IPS-18a (cell line): Measurements from ENCODE around the gene NR4A2.

Experiments used
- H3K27ac ChIP-seq: one replicate; pipeline ENCODE4 v1.5.1; 2013; ENCODE audit warnings: low read length
- H3K27me3 ChIP-seq: one replicate; pipeline ENCODE4 v1.6.1; 2013; ENCODE audit warnings: mild to moderate bottlenecking, low read length; ENCODE audit not compliant: control insufficient read depth, insufficient read depth
- H3K36me3 ChIP-seq: one replicate; pipeline ENCODE4 v1.6.1; 2013; ENCODE audit warnings: low read depth, low read length; ENCODE audit not compliant: control insufficient read depth
- H3K4me1 ChIP-seq: one replicate; pipeline ENCODE4 v1.6.1; 2013; ENCODE audit warnings: low read depth, low read length; ENCODE audit not compliant: control insufficient read depth
- H3K4me3 ChIP-seq: one replicate; pipeline ENCODE4 v1.5.1; 2013; ENCODE audit warnings: low read length
- H3K9ac ChIP-seq: one replicate; pipeline ENCODE4 v1.6.1; 2013; ENCODE audit warnings: mild to moderate bottlenecking, low read length, moderate library complexity
- H3K9me3 ChIP-seq: one replicate; pipeline ENCODE4 v1.6.1; 2013; ENCODE audit warnings: low read depth, low read length; ENCODE audit not compliant: control insufficient read depth

Gene NR4A2

GRCh38 chr2:156327835-156328695 is 4.5 kb downstream of the NR4A2 start:
- no peaks in the 10 kb centered on the region for H3K36me3 ChIP-seq
- no peak overlapping the region for H3K9ac ChIP-seq
- no peak overlapping the region for H3K27ac ChIP-seq
- H3K27me3 ChIP-seq: peaks cover 18% of the 10 kb centered on the region
- H3K9me3 ChIP-seq: no peaks in the 10 kb centered on the region
- no peak overlapping the region for H3K4me3 ChIP-seq
- H3K4me1 ChIP-seq: peaks cover 4% of the 10 kb centered on the region

GRCh38 chr2:156326526-156327095 is 5.9 kb downstream of the NR4A2 start:
- Histone ChIP-seq H3K4me1 (peaks cover 4% of the 10 kb centered on the region), H3K9me3 (no peaks in the 10 kb centered on the region), H3K4me3 (no peak overlapping the region), H3K36me3 (no peaks in the 10 kb centered on the region), H3K27me3 (peaks cover 11% of the 10 kb centered on the region), H3K9ac (no peak overlapping the region), H3K27ac (no peak overlapping the region)

- Histone ChIP-seq H3K36me3 (no peaks in the 10 kb centered on the region), H3K9ac (no peak overlapping the region), H3K27ac (no peak overlapping the region), H3K9me3 (no peaks in the 10 kb centered on the region), H3K4me3 (no peak overlapping the region), H3K4me1 (no peaks in the 10 kb centered on the region), H3K27me3 (peaks cover 4% of the 10 kb centered on the region)
Measured at GRCh38 chr2:156325688-156326525, 6.6 kb downstream of the NR4A2 start.

- Histone ChIP-seq H3K9me3 (no peaks in the 10 kb centered on the region), H3K27me3 (no peaks in the 10 kb centered on the region), H3K9ac (no peak overlapping the region), H3K4me1 (no peaks in the 10 kb centered on the region), H3K4me3 (no peak overlapping the region), H3K27ac (no peak overlapping the region), H3K36me3 (no peaks in the 10 kb centered on the region)
Measured at GRCh38 chr2:156323754-156324153, 8.8 kb downstream of the NR4A2 start.

- Histone ChIP-seq H3K4me3 (no peak overlapping the region), H3K36me3 (no peaks in the 10 kb centered on the region), H3K9ac (no peak overlapping the region), H3K27ac (no peak overlapping the region), H3K4me1 (no peaks in the 10 kb centered on the region), H3K27me3 (no peaks in the 10 kb centered on the region), H3K9me3 (no peaks in the 10 kb centered on the region)
Measured at GRCh38 chr2:156322686-156323231, 9.8 kb downstream of the NR4A2 start.

GRCh38 chr2:156322051-156322685 is 10.4 kb downstream of the NR4A2 start:
- Histone ChIP-seq H3K4me1 (no peaks in the 10 kb centered on the region), H3K27ac (no peak overlapping the region), H3K4me3 (no peak overlapping the region), H3K9ac (no peak overlapping the region), H3K36me3 (no peaks in the 10 kb centered on the region), H3K9me3 (no peaks in the 10 kb centered on the region), H3K27me3 (no peaks in the 10 kb centered on the region)

- Histone ChIP-seq H3K4me1 (no peaks in the 10 kb centered on the region), H3K27me3 (no peaks in the 10 kb centered on the region), H3K4me3 (no peak overlapping the region), H3K9me3 (no peaks in the 10 kb centered on the region), H3K27ac (no peak overlapping the region), H3K9ac (no peak overlapping the region), H3K36me3 (no peaks in the 10 kb centered on the region)
Measured at GRCh38 chr2:156321243-156321904, 11.1 kb downstream of the NR4A2 start.

GRCh38 chr2:156320486-156321098 is 11.9 kb downstream of the NR4A2 start:
- Histone ChIP-seq H3K27ac (no peak overlapping the region), H3K4me1 (no peaks in the 10 kb centered on the region), H3K36me3 (no peaks in the 10 kb centered on the region), H3K27me3 (no peaks in the 10 kb centered on the region), H3K4me3 (no peak overlapping the region), H3K9me3 (no peaks in the 10 kb centered on the region), H3K9ac (no peak overlapping the region)

- Histone ChIP-seq H3K27me3 (no peaks in the 10 kb centered on the region), H3K27ac (no peak overlapping the region), H3K9me3 (no peaks in the 10 kb centered on the region), H3K9ac (no peak overlapping the region), H3K4me3 (no peak overlapping the region), H3K36me3 (no peaks in the 10 kb centered on the region), H3K4me1 (no peaks in the 10 kb centered on the region)
Measured at GRCh38 chr2:156319811-156320485, 12.6 kb downstream of the NR4A2 start.

GRCh38 chr2:156317631-156318030 is 14.9 kb downstream of the NR4A2 start:
- Histone ChIP-seq H3K9ac (no peak overlapping the region), H3K4me1 (no peaks in the 10 kb centered on the region), H3K36me3 (no peaks in the 10 kb centered on the region), H3K27ac (no peak overlapping the region), H3K4me3 (no peak overlapping the region), H3K9me3 (no peaks in the 10 kb centered on the region), H3K27me3 (no peaks in the 10 kb centered on the region)
